ENCODE measurements around the gene KDM4C. TPM values are rescaled to one million over a fixed set of nuclear protein-coding genes. Genes with fewer than 3 reads are reported as not detected.

The KDM4C gene
- total RNA-seq, 1 donor from 2014 or later = 18.2 TPM

- Histone ChIP-seq H3K27ac (ENCODE audit: low read depth, low read length) (no peak overlapping the region), H3K4me2 (ENCODE audit: low read length) (no peak overlapping the region), H3K9me3 (ENCODE audit: insufficient read depth, low read depth, low read length) (no peaks in the 10 kb centered on the region), H3K27me3 (ENCODE audit: insufficient read depth, low read length) (no peaks in the 10 kb centered on the region), H3K4me3 (ENCODE audit: insufficient read depth, low read depth, low read length) (no peak overlapping the region), H3K36me3 (ENCODE audit: insufficient read depth, low read length) (no peaks in the 10 kb centered on the region), H4K20me1 (ENCODE audit: insufficient read depth, low read length) (no peaks in the 10 kb centered on the region), H3K79me2 (ENCODE audit: insufficient read depth, low read length) (no peaks in the 10 kb centered on the region), H3K4me1 (ENCODE audit: insufficient read depth, low read length) (no peaks in the 10 kb centered on the region), H2AFZ (ENCODE audit: low read depth, low read length) (no peak overlapping the region), H3K9ac (ENCODE audit: low read length) (no peak overlapping the region)
- H3K4me3 Mint-ChIP-seq (ENCODE audit: unreplicated experiment) = no peak overlapping the region
- DNase-seq (ENCODE audit: low read depth) (no peak), FAIRE-seq (no peak)
- no peaks in the 10 kb centered on the region for H3K4me1 Mint-ChIP-seq (ENCODE audit: low read depth, unreplicated experiment)
- no peak overlapping the region for H3K27ac Mint-ChIP-seq (ENCODE audit: unreplicated experiment)
- no peaks in the 10 kb centered on the region for H3K27me3 Mint-ChIP-seq (ENCODE audit: low read depth, unreplicated experiment)
- H3K36me3 Mint-ChIP-seq (ENCODE audit: low read depth, unreplicated experiment) = peaks cover 3% of the 10 kb centered on the region
- no peaks in the 10 kb centered on the region for H3K9me3 Mint-ChIP-seq (ENCODE audit: unreplicated experiment)
- no peak for TF ChIP-seq EZH2 (IDR thresholded peaks at IDR 0.05; ENCODE audit: insufficient read depth, low read length)
- no peak for TF ChIP-seq CTCF (IDR thresholded peaks at IDR 0.05; ENCODE audit: insufficient read depth, low read depth, low read length)
Observed at GRCh38 chr9:7056254-7056653, 298.5 kb downstream of the KDM4C start.

- Histone ChIP-seq H3K9ac (ENCODE audit: low read length) (no peak overlapping the region), H3K27ac (ENCODE audit: low read depth, low read length) (no peak overlapping the region), H3K9me3 (ENCODE audit: insufficient read depth, low read depth, low read length) (no peaks in the 10 kb centered on the region), H2AFZ (ENCODE audit: low read depth, low read length) (no peak overlapping the region), H3K4me3 (ENCODE audit: insufficient read depth, low read depth, low read length) (no peak overlapping the region), H3K4me1 (ENCODE audit: insufficient read depth, low read length) (no peaks in the 10 kb centered on the region), H3K4me2 (ENCODE audit: low read length) (no peak overlapping the region), H3K36me3 (ENCODE audit: insufficient read depth, low read length) (no peaks in the 10 kb centered on the region), H3K79me2 (ENCODE audit: insufficient read depth, low read length) (no peaks in the 10 kb centered on the region), H3K27me3 (ENCODE audit: insufficient read depth, low read length) (no peaks in the 10 kb centered on the region), H4K20me1 (ENCODE audit: insufficient read depth, low read length) (no peaks in the 10 kb centered on the region)
- peaks cover 5% of the 10 kb centered on the region for H3K36me3 Mint-ChIP-seq (ENCODE audit: low read depth, unreplicated experiment)
- no peaks in the 10 kb centered on the region for H3K9me3 Mint-ChIP-seq (ENCODE audit: unreplicated experiment)
- H3K4me1 Mint-ChIP-seq (ENCODE audit: low read depth, unreplicated experiment) = no peaks in the 10 kb centered on the region
- FAIRE-seq (no peak), DNase-seq (ENCODE audit: low read depth) (peak; percentile 18)
- H3K27me3 Mint-ChIP-seq (ENCODE audit: low read depth, unreplicated experiment) = no peaks in the 10 kb centered on the region
- no peak overlapping the region for H3K27ac Mint-ChIP-seq (ENCODE audit: unreplicated experiment)
- TF ChIP-seq EZH2 (IDR thresholded peaks at IDR 0.05; ENCODE audit: insufficient read depth, low read length) = no peak
- no peak for TF ChIP-seq CTCF (IDR thresholded peaks at IDR 0.05; ENCODE audit: insufficient read depth, low read depth, low read length)
- no peak overlapping the region for H3K4me3 Mint-ChIP-seq (ENCODE audit: unreplicated experiment)
Observed at GRCh38 chr9:7058473-7058872, 300.7 kb downstream of the KDM4C start.

- H3K4me3 Mint-ChIP-seq (ENCODE audit: unreplicated experiment) = no peak overlapping the region
- Histone ChIP-seq H2AFZ (ENCODE audit: low read depth, low read length) (no peak overlapping the region), H4K20me1 (ENCODE audit: insufficient read depth, low read length) (no peaks in the 10 kb centered on the region), H3K4me2 (ENCODE audit: low read length) (no peak overlapping the region), H3K27ac (ENCODE audit: low read depth, low read length) (no peak overlapping the region), H3K27me3 (ENCODE audit: insufficient read depth, low read length) (no peaks in the 10 kb centered on the region), H3K4me3 (ENCODE audit: insufficient read depth, low read depth, low read length) (no peak overlapping the region), H3K9me3 (ENCODE audit: insufficient read depth, low read depth, low read length) (no peaks in the 10 kb centered on the region), H3K4me1 (ENCODE audit: insufficient read depth, low read length) (no peaks in the 10 kb centered on the region), H3K36me3 (ENCODE audit: insufficient read depth, low read length) (no peaks in the 10 kb centered on the region), H3K79me2 (ENCODE audit: insufficient read depth, low read length) (no peaks in the 10 kb centered on the region), H3K9ac (ENCODE audit: low read length) (no peak overlapping the region)
- FAIRE-seq = no peak
- no peak overlapping the region for H3K27ac Mint-ChIP-seq (ENCODE audit: unreplicated experiment)
- no peaks in the 10 kb centered on the region for H3K27me3 Mint-ChIP-seq (ENCODE audit: low read depth, unreplicated experiment)
- no peaks in the 10 kb centered on the region for H3K9me3 Mint-ChIP-seq (ENCODE audit: unreplicated experiment)
- no peaks in the 10 kb centered on the region for H3K36me3 Mint-ChIP-seq (ENCODE audit: low read depth, unreplicated experiment)
- no peak for DNase-seq (ENCODE audit: low read depth)
- H3K4me1 Mint-ChIP-seq (ENCODE audit: low read depth, unreplicated experiment) = no peaks in the 10 kb centered on the region
- no peak for TF ChIP-seq EZH2 (IDR thresholded peaks at IDR 0.05; ENCODE audit: insufficient read depth, low read length)
- no peak for TF ChIP-seq CTCF (IDR thresholded peaks at IDR 0.05; ENCODE audit: insufficient read depth, low read depth, low read length)
Observed at GRCh38 chr9:7067169-7067568, 309.4 kb downstream of the KDM4C start.
